Loucy (cell line): Measurements from ENCODE around the gene HOXC5.

Source experiments
- H2AFZ ChIP-seq: fragments of 200-600 bp; sonication (generic); 2 replicates; pipeline ENCODE4 v1.6.0; 2016; ENCODE audit warnings: antibody characterized with exemption, mild to moderate bottlenecking, low read length, moderate library complexity
- H3F3A ChIP-seq: fragments of 200-600 bp; 2 replicates; pipeline ENCODE4 v1.6.0; 2016; ENCODE audit warnings: antibody characterized with exemption, low read depth, mild to moderate bottlenecking
- H3K27me3 ChIP-seq: fragments of 200-600 bp; sonication (generic); 2 replicates; pipeline ENCODE4 v1.6.1; 2014; ENCODE audit warnings: low read length, mild to moderate bottlenecking; ENCODE audit not compliant: insufficient read depth, poor library complexity, severe bottlenecking
- H3K36me3 ChIP-seq: fragments of 200-600 bp; sonication (generic); 2 replicates; pipeline ENCODE4 v1.6.1; 2016; ENCODE audit warnings: low read length; ENCODE audit not compliant: insufficient read depth
- H3K4me1 ChIP-seq: fragments of 200-600 bp; sonication (generic); 2 replicates; pipeline ENCODE4 v1.5.1; 2014; ENCODE audit warnings: low read length, mild to moderate bottlenecking; ENCODE audit not compliant: insufficient read depth, poor library complexity, severe bottlenecking
- H3K4me2 ChIP-seq: fragments of 200-600 bp; sonication (generic); 2 replicates; pipeline ENCODE4 v1.6.0; 2014; ENCODE audit warnings: antibody characterized with exemption, low read length, low read depth, mild to moderate bottlenecking; ENCODE audit not compliant: poor library complexity, severe bottlenecking
- H3K4me3 ChIP-seq: fragments of 200-600 bp; sonication (generic); 2 replicates; pipeline ENCODE4 v1.5.1; 2014; ENCODE audit warnings: low read length, mild to moderate bottlenecking, mixed read lengths; ENCODE audit not compliant: poor library complexity, severe bottlenecking
- H3K79me2 ChIP-seq: fragments of 200-600 bp; sonication (generic); 2 replicates; pipeline ENCODE4 v1.6.1; 2014; ENCODE audit warnings: low read length; ENCODE audit not compliant: insufficient read depth
- H3K9ac ChIP-seq: fragments of 200-600 bp; sonication (generic); 2 replicates; pipeline ENCODE4 v1.6.0; 2014; ENCODE audit warnings: mild to moderate bottlenecking, low read depth, low read length, moderate library complexity; ENCODE audit not compliant: poor library complexity, severe bottlenecking
- H3K9me2 ChIP-seq: fragments of 200-600 bp; sonication (generic); replicated peaks from 2 replicates; pipeline ENCODE4 v1.6.1; 2016; ENCODE audit warnings: low read depth, low read length, mixed read lengths
- H3K9me3 ChIP-seq: fragments of 200-600 bp; sonication (generic); 2 replicates; pipeline ENCODE4 v1.6.1; 2014; ENCODE audit warnings: mild to moderate bottlenecking, antibody characterized with exemption, low read length, low read depth; ENCODE audit not compliant: insufficient read depth
- H4K20me1 ChIP-seq: fragments of 200-600 bp; sonication (generic); 2 replicates; pipeline ENCODE4 v1.6.0; 2014; ENCODE audit warnings: antibody characterized with exemption, low read length, mild to moderate bottlenecking; ENCODE audit not compliant: insufficient read depth, poor library complexity, severe bottlenecking
- CTCF ChIP-seq: fragments of 200-600 bp; sonication (generic); conservative IDR thresholded peaks from 2 replicates; pipeline ENCODE4 v1.5.1; 2014; ENCODE audit warnings: mild to moderate bottlenecking, antibody characterized with exemption, low read length
- EZH2phosphoT487 ChIP-seq: fragments of 200-600 bp; IDR thresholded peaks from 2 replicates; pipeline ENCODE4 v1.6.1; 2018; ENCODE audit warnings: antibody characterized with exemption, mild to moderate bottlenecking, moderate library complexity, borderline replicate concordance

Gene HOXC5

DNA sequence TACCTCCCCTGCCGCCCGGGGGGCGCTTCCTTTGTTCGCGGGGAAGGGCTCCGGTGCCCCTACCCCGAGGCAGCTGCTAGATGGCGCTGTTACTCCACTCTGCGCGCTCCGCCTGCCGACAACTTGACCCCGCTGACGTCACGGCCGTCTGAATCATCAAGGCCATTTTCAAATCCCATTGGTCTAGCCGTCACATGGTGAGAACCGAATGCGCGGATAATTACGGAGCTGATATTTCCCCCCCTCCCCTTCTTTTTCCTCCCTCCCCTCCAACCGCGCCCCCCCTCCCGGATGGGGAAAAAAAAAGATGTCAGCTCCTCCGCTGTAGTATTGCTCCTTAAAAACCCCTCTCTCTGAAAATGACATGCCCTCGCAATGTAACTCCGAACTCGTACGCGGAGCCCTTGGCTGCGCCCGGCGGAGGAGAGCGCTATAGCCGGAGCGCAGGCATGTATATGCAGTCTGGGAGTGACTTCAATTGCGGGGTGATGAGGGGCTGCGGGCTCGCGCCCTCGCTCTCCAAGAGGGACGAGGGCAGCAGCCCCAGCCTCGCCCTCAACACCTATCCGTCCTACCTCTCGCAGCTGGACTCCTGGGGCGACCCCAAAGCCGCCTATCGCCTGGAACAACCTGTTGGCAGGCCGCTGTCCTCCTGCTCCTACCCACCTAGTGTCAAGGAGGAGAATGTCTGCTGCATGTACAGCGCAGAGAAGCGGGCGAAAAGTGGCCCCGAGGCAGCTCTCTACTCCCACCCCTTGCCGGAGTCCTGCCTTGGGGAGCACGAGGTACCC lies 47.8 kb upstream of the HOXC5 start, which contains the start of gene HOXC10:
Gene HOXC10 (plus strand): TSS at position 246 of the 791 bp plus-strand sequence. CDS start 114 bp downstream, at position 360.
- Histone ChIP-seq H3K4me2 (peak within 1 kb of the TSS; percentile 98), H3K9ac (peak within 1 kb of the TSS; percentile 72), H3K36me3 (no peaks in the 10 kb centered on the region), H3K4me1 (peaks cover 46% of the 10 kb centered on the region), H3K9me3 (no peaks in the 10 kb centered on the region), H3K79me2 (peaks cover 24% of the 10 kb centered on the region; the same call in 1 of the 2 replicates), H3K27me3 (no peaks in the 10 kb centered on the region), H2AFZ (peak within 1 kb of the TSS; percentile 79), H3K4me3 (peak within 1 kb of the TSS; percentile 71), H4K20me1 (no peaks in the 10 kb centered on the region), H3F3A (no peaks in the 10 kb centered on the region), H3K9me2 (no peaks in the 10 kb centered on the region)
- TF ChIP-seq EZH2phosphoT487 (no peak), CTCF (peak; percentile 76)

- peak overlapping the region; percentile 98 for H3K4me2 ChIP-seq
- no peaks in the 10 kb centered on the region for H3K36me3 ChIP-seq
- peaks cover 46% of the 10 kb centered on the region for H3K4me1 ChIP-seq
- H3K9me3 ChIP-seq: no peaks in the 10 kb centered on the region
- no peaks in the 10 kb centered on the region for H4K20me1 ChIP-seq
- H3K4me3 ChIP-seq: peak overlapping the region; percentile 71
- no peaks in the 10 kb centered on the region for H3K9me2 ChIP-seq
- no peaks in the 10 kb centered on the region for H3K27me3 ChIP-seq
- no peak overlapping the region; the same call in 1 of the 2 replicates for H2AFZ ChIP-seq
- TF ChIP-seq EZH2phosphoT487 (no peak), CTCF (no peak)
- peaks cover 24% of the 10 kb centered on the region; the same call in 1 of the 2 replicates for H3K79me2 ChIP-seq
- peak overlapping the region; percentile 72 for H3K9ac ChIP-seq
- no peaks in the 10 kb centered on the region for H3F3A ChIP-seq
Measured at GRCh38 chr12:53985692-53985993, 47.2 kb upstream of the HOXC5 start.

- Histone ChIP-seq H3K4me2 (peak overlapping the region; percentile 98), H4K20me1 (no peaks in the 10 kb centered on the region), H3K79me2 (peaks cover 24% of the 10 kb centered on the region; the same call in 1 of the 2 replicates), H3K9me2 (no peaks in the 10 kb centered on the region), H3K9me3 (no peaks in the 10 kb centered on the region), H3F3A (no peaks in the 10 kb centered on the region), H3K27me3 (no peaks in the 10 kb centered on the region), H3K36me3 (no peaks in the 10 kb centered on the region), H2AFZ (no peak overlapping the region), H3K4me1 (peaks cover 48% of the 10 kb centered on the region), H3K4me3 (peak overlapping the region; percentile 71), H3K9ac (peak overlapping the region; percentile 72)
- TF ChIP-seq EZH2phosphoT487: no peak
- no peak for TF ChIP-seq CTCF
Measured at GRCh38 chr12:53985994-53986685, 46.7 kb upstream of the HOXC5 start.
